C4-2B (cell line): Measurements from ENCODE around the gene RPS21.

Experiments
- CTCF ChIP-seq: fragments of 450-650 bp; conservative IDR thresholded peaks from 2 replicates; pipeline ENCODE4 v1.5.1; 2017; ENCODE audit warnings: mild to moderate bottlenecking
- ZFX ChIP-seq: fragments of 450-650 bp; IDR thresholded peaks from 2 replicates; pipeline ENCODE4 v1.6.1; 2017

- TF ChIP-seq CTCF (no peak), ZFX (no peak)
Observed at GRCh38 chr20:62417981-62418708, 31.2 kb downstream of the RPS21 start.
